ENCODE results near the gene HSD17B3.

DNA sequence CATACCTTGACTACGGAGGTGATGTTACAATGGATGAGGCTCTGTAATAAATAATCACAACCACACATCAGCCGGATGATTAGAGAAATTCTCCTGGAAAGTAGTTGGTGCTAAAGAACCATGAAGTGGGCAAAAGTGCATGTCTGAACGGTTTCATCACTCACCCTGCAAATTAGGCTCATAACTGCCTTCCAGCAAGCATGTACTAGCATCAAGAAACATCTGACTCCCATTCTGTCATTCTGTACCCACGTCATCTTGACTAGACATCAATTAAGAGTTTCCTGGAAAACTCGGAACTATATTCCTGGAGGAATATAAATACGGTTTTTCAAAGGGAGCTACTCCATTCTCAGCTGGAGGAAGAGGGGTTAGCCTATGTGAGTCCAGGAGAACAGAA, 52.2 kb downstream of the HSD17B3 start:
- TF ChIP-seq, protein P1, sequence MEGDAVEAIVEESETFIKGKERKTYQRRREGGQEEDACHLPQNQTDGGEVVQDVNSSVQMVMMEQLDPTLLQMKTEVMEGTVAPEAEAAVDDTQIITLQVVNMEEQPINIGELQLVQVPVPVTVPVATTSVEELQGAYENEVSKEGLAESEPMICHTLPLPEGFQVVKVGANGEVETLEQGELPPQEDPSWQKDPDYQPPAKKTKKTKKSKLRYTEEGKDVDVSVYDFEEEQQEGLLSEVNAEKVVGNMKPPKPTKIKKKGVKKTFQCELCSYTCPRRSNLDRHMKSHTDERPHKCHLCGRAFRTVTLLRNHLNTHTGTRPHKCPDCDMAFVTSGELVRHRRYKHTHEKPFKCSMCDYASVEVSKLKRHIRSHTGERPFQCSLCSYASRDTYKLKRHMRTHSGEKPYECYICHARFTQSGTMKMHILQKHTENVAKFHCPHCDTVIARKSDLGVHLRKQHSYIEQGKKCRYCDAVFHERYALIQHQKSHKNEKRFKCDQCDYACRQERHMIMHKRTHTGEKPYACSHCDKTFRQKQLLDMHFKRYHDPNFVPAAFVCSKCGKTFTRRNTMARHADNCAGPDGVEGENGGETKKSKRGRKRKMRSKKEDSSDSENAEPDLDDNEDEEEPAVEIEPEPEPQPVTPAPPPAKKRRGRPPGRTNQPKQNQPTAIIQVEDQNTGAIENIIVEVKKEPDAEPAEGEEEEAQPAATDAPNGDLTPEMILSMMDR (conservative IDR thresholded peaks at IDR 0.05): no peak
- TF ChIP-seq ZFX (IDR thresholded peaks at IDR 0.05): no peak
